Smooth muscle cell (in vitro differentiated cells): Measurements from ENCODE around the gene ANHX. TPM values are rescaled to one million over a fixed set of nuclear protein-coding genes. Genes with fewer than 3 reads are reported as not detected.

ENCODE experiments used
- DNase-seq: peaks from one replicate; lab custom pipeline; 2025; ENCODE audit not compliant: unreplicated experiment; lab: John Stamatoyannopoulos, UW
- H2AFZ ChIP-seq: fragments of 200-600 bp; sonication (generic); 2 replicates; pipeline ENCODE4 v1.6.0; 2016; ENCODE audit warnings: antibody characterized with exemption, low read depth, mild to moderate bottlenecking
- H3F3A ChIP-seq: fragments of 200-600 bp; sonication (generic); 2 replicates; pipeline ENCODE4 v1.6.0; 2017; ENCODE audit warnings: antibody characterized with exemption, low read depth
- H3K27ac ChIP-seq: fragments of 200-600 bp; sonication (generic); 2 replicates; pipeline ENCODE4 v1.5.1; 2016; ENCODE audit warnings: low read depth, mild to moderate bottlenecking
- H3K27me3 ChIP-seq: fragments of 200-600 bp; sonication (generic); 2 replicates; pipeline ENCODE4 v1.6.1; 2016; ENCODE audit warnings: low read depth, mild to moderate bottlenecking
- H3K36me3 ChIP-seq: fragments of 200-600 bp; sonication (generic); 2 replicates; pipeline ENCODE4 v1.5.1; 2016; ENCODE audit warnings: low read depth
- H3K4me1 ChIP-seq: fragments of 200-600 bp; sonication (generic); 2 replicates; pipeline ENCODE4 v1.5.1; 2016; ENCODE audit warnings: low read depth
- H3K4me2 ChIP-seq: fragments of 200-600 bp; sonication (generic); 2 replicates; pipeline ENCODE4 v1.6.0; 2016; ENCODE audit warnings: mild to moderate bottlenecking
- H3K4me3 ChIP-seq: fragments of 200-600 bp; sonication (generic); 2 replicates; pipeline ENCODE4 v1.5.1; 2016; ENCODE audit warnings: mild to moderate bottlenecking
- H3K79me2 ChIP-seq: fragments of 200-600 bp; sonication (generic); 2 replicates; pipeline ENCODE4 v1.6.0; 2016; ENCODE audit warnings: low read depth, mild to moderate bottlenecking
- H3K9ac ChIP-seq: fragments of 200-600 bp; sonication (generic); 2 replicates; pipeline ENCODE4 v1.6.0; 2016; ENCODE audit warnings: low read depth
- H3K9me3 ChIP-seq: fragments of 200-600 bp; sonication (generic); replicated peaks from 2 replicates; pipeline ENCODE4 v1.5.1; 2016; ENCODE audit warnings: low read depth
- H4K20me1 ChIP-seq: fragments of 200-600 bp; sonication (generic); 2 replicates; pipeline ENCODE4 v1.6.0; 2016; ENCODE audit warnings: low read depth
- CTCF ChIP-seq: fragments of 200-600 bp; sonication (generic); IDR thresholded peaks from 2 replicates; pipeline ENCODE4 v1.5.1; 2017; ENCODE audit warnings: borderline replicate concordance, mild to moderate bottlenecking, antibody characterized with exemption; ENCODE audit not compliant: insufficient read depth, poor library complexity, severe bottlenecking
- WGBS: methylation state at CpG from one replicate; pipeline ENCODE4 v1.1.7; 2016; ENCODE audit warnings: low lambda C conversion rate; 5-methylcytosine and 5-hydroxymethylcytosine counted together
- polyA plus RNA-seq: library from polyadenylated mRNA; unstranded; fragments of >200 nt; fragmentation: Nextera tagmentation; extraction: Ambion mirVana; gene quantifications from 2 replicates; pipeline ENCODE4 v1.2.1, GENCODE V29; 2016
- total RNA-seq: library from RNA; depleted of rRNA; stranded (reverse); fragments of >200 nt; gene quantifications from 2 replicates; pipeline ENCODE4 v1.2.3, GENCODE V29; 2014

ANHX gene
- total and polyA plus RNA-seq, 2 experiments from 2014 or later: not detected

GRCh38 chr12:133201888-133202287, 33.8 kb downstream of the ANHX start:
- no peaks in the 10 kb centered on the region for H3K27me3 ChIP-seq
- H3K79me2 ChIP-seq: no peaks in the 10 kb centered on the region
- H3K4me1 ChIP-seq: no peaks in the 10 kb centered on the region
- 37% methylated on average over 2 of the region's 2 CpGs for WGBS
- no peak overlapping the region for H3K27ac ChIP-seq
- DNase-seq: no peak
- peaks cover 50% of the 10 kb centered on the region for H3K36me3 ChIP-seq
- TF ChIP-seq CTCF: no peak
- peaks cover 22% of the 10 kb centered on the region for H3F3A ChIP-seq
- peaks cover 69% of the 10 kb centered on the region for H3K9me3 ChIP-seq
- H3K4me3 ChIP-seq: peak overlapping the region; percentile 1
- H3K4me2 ChIP-seq: no peak overlapping the region
- H2AFZ ChIP-seq: no peak overlapping the region
- H4K20me1 ChIP-seq: no peaks in the 10 kb centered on the region
- H3K9ac ChIP-seq: no peak overlapping the region

DNA sequence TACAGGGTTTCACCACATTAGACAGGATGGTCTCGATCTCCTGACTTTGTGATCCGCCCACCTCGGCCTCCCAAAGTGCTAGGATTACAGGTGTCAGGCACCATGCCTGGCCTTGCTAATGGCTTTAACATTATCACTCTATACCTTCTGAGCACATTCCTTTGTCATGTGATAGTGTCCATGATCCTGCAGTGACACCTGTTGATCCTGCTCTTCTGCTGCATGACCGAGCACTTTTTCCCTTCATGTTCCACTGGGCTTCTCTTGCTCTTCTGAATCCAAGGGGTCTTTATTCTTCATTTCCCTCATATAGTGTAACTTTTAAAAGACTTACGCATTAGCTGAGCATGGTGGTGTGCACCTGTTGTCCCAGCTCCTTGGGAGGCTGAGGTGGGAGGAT, 42.8 kb downstream of the ANHX start:
- no peaks in the 10 kb centered on the region for H4K20me1 ChIP-seq
- H3K9me3 ChIP-seq: peaks cover 81% of the 10 kb centered on the region
- H3K79me2 ChIP-seq: no peaks in the 10 kb centered on the region
- H3K27ac ChIP-seq: no peak overlapping the region
- no peaks in the 10 kb centered on the region for H3F3A ChIP-seq
- WGBS: 98% methylated on average over 5 of the region's 5 CpGs
- no peaks in the 10 kb centered on the region for H3K4me1 ChIP-seq
- H3K4me3 ChIP-seq: no peak overlapping the region
- no peak overlapping the region for H3K9ac ChIP-seq
- TF ChIP-seq CTCF: no peak
- no peak for DNase-seq
- H3K36me3 ChIP-seq: peaks cover 85% of the 10 kb centered on the region
- no peak overlapping the region for H2AFZ ChIP-seq
- no peak overlapping the region for H3K4me2 ChIP-seq
- no peaks in the 10 kb centered on the region for H3K27me3 ChIP-seq

DNA sequence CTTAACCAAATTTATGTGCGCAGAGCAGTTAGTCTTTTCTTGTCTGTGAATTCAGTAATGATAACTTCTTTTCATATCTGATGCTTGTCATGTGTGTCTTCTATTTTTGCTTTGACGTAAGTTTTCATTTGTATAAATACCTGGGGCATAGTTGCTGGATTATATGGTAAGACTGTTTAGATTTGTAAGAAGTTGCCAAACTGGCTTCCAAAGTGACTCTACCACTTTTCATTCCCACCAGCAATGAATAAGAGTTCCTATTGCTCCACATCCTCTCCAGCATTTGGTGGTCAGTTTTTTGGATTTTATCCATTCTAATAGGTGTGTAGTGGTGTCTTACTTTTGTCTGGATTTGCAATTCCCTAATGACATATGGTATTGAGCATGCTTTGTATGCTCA, 45.5 kb downstream of the ANHX start:
- no peak for TF ChIP-seq CTCF
- Histone ChIP-seq H3K36me3 (peaks cover 99% of the 10 kb centered on the region), H3K4me1 (no peaks in the 10 kb centered on the region)

GRCh38 chr12:133181238-133181959, 54.3 kb downstream of the ANHX start, which contains the start of gene ZNF268:
Gene ZNF268 (plus strand): TSS chr12:133181495. CDS start chr12:133181998, 503 bp downstream.
- peak within 1 kb of the TSS; percentile 90 for H3K9ac ChIP-seq
- peak within 1 kb of the TSS; percentile 93 for H2AFZ ChIP-seq
- 2% methylated on average over 39 of the region's 40 CpGs for WGBS
- peaks cover 11% of the 10 kb centered on the region for H3K79me2 ChIP-seq
- H3K36me3 ChIP-seq: peaks cover 28% of the 10 kb centered on the region
- TF ChIP-seq CTCF: peak; percentile 83
- H3K4me3 ChIP-seq: peak within 1 kb of the TSS; percentile 79
- H3K4me2 ChIP-seq: peak within 1 kb of the TSS; percentile 94
- no peaks in the 10 kb centered on the region for H3K27me3 ChIP-seq
- peaks cover 4% of the 10 kb centered on the region for H3K4me1 ChIP-seq
- H3K27ac ChIP-seq: peak within 1 kb of the TSS; percentile 58
- peaks cover 22% of the 10 kb centered on the region for H3K9me3 ChIP-seq
- no peaks in the 10 kb centered on the region for H4K20me1 ChIP-seq
- DNase-seq: peak; percentile 42
- H3F3A ChIP-seq: no peaks in the 10 kb centered on the region

More for the DNA sequence above, 45.5 kb downstream of the ANHX start:
- 96% methylated on average over 2 of the region's 2 CpGs for WGBS
- peaks cover 91% of the 10 kb centered on the region for H3K9me3 ChIP-seq
- no peak overlapping the region for H3K4me3 ChIP-seq
- H2AFZ ChIP-seq: no peak overlapping the region
- H3K27me3 ChIP-seq: no peaks in the 10 kb centered on the region
- no peak overlapping the region for H3K27ac ChIP-seq
- H3K79me2 ChIP-seq: peaks cover 3% of the 10 kb centered on the region
- no peaks in the 10 kb centered on the region for H4K20me1 ChIP-seq
- DNase-seq: no peak
- H3F3A ChIP-seq: no peaks in the 10 kb centered on the region
- H3K9ac ChIP-seq: no peak overlapping the region
- H3K4me2 ChIP-seq: no peak overlapping the region
